GF-D8 (cell line): Measurements from ENCODE around the gene IL1RAPL1.

Experiments used
- DNase-seq: peaks from one replicate; lab custom pipeline; 2025; lab: John Stamatoyannopoulos, UW

IL1RAPL1 gene

DNA sequence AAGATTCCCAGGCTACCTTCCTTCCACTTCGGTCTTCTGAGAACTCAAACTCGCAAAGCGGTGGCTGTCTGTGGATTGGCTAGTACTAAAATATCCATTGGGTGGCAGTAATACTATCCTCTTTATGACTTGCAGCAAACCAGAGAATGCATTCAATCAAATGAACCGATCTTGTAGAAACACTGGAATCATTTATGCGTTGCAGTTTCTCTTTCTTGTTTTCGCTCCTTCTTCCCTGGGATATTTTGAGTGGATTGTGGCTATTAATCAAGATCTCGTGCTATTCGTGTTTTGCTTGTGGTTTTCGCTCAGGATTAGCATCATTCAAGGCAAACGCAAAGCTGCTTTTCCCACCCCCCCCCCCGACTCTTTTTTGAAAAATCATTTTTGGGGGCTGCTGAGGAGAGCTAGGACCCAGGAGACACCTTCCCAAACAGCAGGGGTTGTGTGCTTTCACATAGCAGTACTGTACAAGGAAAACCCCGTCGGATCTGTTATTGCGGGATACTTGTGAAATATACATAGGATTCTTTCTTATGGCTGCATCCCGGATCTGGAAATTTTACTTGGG is at the start of gene IL1RAPL1:
Gene IL1RAPL1, plus strand, starts transcription at position 466 of the 571 bp plus-strand sequence.
- DNase-seq, result no peak

DNA sequence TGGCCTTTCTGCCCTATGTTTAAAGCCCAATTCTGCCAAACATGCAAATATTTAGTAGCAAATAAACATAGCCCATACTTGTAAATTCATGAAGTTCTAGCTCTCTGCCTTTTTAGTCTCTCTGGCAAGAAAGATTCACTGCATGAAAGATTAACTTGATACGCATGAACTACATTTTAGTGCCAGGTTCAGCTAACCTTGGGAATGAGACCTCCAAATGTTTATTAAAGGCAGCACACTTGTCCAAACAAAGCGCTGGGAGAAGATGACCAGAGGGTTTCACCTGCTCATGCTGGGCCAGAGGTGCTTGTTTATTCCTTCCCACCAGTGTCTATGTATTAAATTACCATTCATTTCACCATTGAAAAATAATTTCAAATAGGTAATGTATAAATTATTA is 44.5 kb upstream of the IL1RAPL1 start:
- DNase-seq, result no peak

DNA sequence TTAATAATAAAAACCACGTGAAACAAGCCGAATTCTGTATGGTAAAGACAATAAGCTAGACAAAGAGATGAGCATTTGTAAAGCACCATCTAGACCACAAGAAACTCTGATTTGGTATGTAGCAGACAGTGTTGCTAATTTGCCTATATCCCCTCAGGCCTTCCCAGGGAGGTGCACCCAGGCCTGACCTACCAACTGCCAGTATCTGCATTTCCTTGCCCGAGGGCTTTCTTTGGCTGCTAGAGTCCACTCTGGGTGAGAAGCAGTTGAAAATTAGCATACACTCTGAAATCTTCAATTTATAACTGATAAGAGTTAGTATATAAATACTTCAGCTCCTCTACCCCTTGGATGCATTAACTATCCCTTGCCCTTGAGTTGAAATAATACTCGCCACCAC is 37.4 kb upstream of the IL1RAPL1 start:
- DNase-seq, result no peak

DNA sequence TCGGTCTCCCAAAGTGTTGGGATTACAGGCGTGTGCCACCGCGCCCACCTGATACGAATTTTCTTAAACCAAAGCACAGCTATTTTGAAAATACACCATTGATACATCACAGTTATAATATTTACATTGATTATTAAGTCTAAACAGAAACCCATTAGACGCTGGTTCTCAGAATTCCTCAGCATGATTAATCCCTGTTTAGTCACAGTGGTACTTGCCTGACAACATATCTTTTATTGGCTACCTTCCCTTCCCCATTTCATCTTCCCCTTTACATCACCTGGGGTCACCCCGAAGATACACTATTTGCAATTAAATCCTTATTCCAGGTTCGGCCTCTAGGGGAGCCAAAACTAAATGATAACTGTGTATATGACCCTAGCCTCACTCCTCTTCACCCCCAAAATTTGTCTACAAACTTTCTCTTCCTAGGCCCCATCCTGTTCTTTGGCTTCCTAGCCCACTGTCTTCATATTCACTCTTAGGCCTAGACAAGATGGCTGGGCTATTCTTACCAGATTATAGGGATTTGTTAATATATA is 36.8 kb upstream of the IL1RAPL1 start:
- DNase-seq, result no peak

DNA sequence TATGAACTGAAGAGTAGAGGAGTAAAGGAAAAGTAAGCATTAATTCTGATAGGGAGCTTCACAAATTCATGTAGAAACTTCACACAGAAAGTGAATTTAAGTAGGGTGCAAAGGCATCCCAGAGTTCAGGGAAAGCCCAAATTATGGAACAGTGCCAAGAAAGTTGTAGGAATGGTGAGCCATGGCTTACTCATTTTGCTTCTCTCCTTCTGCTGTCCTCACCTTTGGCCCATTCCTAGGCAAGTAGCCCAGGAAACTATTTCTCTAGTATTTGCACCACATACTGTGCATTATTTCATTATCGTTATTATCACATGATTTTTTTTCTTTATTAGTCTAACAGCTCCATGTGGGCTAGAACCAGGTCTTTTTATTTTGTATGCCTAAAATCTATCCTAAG is 34.9 kb upstream of the IL1RAPL1 start:
- no peak for DNase-seq

DNA sequence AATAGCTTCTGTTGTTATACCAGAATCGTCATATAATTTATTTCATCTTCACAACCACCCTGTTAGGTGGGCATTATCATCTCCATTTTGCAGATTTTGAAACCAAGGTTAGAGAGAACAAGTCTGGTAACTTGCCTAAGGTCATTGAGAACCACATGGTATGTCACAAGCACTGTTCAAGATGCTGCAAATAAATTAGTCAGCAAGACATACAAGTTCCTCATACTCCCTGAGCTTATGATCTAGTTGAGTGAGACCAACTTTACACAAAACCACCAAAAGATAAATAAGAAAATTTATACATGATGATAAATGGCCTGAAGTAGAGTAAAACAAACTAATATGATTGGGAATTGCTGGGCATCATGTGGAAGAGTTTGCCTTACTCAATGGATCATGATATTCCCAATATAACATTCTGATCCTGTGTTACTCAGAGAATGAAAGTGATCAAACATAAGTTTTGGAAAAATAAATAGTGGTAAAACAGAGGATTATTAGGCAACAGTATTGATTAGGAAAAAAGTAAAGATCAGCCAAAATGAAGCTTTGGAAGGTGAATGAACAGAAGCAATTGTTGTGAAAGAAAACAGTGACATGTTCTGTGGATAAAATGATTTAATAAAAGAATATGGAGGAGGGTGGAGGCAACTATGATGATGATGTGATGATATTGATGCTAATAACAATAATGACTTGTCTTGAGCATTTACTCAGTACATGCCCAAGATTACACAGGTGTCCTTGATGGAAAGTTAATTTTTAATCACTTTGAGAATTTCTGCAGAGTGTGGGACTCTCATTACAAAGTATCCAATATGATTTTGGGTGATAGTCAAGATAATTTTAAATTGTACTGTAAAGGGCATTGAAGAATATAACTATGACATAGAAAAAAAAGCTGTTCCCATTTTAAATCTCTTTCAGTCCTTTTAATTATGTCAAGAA is 34.1 kb upstream of the IL1RAPL1 start:
- DNase-seq, result no peak

DNA sequence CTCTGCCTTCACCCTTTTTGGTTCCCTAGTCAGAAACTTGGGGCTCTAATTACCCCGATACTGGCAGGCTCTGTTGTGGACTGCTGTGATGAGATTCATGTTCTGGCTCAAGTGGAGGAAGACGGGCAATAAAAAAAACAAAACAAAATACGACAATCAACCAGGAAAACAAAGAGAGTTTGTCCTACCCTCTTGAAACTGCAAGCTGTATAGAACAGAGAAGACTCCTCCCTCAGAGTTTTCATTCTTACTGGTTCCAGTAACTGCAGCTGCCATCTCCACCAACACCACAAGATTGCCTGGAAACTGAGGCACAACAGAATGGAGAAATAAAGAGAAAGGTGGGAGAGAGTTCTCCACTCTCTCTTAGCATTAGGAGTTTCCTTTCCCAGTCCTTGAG is 11.1 kb upstream of the IL1RAPL1 start:
- no peak for DNase-seq

DNA sequence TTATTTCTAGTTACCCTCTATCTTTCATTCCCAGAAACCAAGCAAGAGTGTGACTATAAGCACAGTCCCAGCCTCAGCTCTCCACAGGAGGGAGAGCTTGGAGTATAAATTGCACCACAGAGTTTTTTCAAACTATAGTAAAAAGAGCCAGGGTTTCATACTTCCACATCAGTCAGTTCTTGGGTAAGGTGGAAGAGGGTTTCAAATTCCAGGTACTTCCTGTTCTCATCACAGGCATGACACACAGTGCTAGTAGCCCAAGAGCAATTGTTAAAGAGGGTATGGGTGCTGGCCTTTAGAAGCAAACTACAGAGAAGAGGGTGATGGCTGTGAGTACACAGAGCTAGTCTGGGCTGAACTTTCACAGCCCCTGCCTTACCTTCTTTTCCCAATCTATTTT is 5.7 kb upstream of the IL1RAPL1 start:
- no peak for DNase-seq

DNA sequence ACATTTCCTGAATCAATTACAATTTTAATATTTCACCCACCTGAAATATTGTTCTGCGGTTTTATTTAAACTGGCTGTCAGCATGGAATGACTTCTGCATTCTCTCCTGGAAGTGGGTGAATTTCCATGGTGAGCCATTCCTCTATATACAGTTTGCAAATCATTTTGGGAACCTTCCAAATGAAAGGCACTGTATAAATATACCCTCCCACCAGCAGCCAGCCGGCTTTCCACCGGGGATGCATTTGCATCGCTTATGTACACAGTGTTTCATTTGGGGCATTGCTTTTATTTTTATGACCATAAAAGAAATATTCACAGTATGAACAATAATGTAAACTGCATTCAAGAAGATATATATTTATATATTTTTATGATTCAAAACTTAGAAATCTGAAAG is 4.7 kb upstream of the IL1RAPL1 start:
- DNase-seq, result no peak

DNA sequence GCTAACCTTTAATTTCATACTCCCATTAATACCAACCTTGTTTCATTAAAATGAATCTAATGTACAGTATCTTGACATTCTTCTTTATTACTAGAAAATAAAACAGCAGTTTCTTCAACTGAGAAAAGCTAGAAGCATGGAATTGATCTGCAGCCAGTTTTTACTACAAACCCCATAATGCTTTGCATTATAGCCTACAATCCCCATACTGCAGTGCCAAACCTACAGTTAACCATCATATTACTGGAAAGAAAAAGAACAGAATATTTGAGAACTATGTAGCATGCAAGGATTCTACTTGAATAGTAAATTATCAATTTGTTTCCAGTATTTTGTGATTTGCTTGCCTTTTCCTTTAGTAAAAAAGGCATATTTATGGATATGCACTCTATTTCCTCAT is 3.2 kb upstream of the IL1RAPL1 start:
- DNase-seq, result no peak

DNA sequence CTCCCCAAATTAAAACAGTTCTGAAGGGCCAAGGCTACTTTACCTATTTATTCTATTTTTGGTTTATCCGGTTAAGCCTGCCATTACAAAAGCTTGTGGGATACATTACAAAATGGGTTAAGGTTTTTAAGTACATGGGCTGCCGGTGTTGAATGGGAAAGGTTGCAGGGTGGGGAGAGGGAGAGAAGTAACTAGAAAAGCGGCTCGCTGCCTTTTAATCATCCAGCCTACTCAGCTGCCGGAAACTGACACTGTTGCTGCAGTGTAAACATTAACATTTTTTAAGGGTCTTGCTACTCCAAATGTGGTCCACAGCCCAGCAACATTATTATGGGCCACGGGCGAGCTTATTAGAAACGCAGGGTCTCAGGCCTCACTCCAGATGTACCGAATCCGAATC is 1.5 kb upstream of the IL1RAPL1 start:
- DNase-seq, result no peak

DNA sequence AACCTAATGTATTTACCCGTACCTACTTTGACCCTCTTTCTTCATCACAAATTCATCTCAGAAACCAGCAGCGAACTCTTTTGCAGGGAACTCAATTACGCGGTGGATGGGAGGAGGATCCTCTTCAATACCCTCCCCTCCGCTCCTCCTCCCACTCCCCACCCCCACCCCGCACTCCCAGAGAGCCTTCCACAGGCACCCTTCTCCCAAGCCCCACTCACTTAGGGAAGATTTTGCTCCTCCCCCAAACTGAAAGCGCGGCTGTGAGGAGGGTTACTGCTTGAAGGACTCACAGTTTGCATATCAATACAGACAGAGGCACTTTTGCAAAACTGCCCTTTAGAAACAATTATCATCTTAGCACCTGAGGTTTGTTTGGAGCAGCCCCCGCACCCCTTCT is 960 bp upstream of the IL1RAPL1 start:
- DNase-seq, result no peak

DNA sequence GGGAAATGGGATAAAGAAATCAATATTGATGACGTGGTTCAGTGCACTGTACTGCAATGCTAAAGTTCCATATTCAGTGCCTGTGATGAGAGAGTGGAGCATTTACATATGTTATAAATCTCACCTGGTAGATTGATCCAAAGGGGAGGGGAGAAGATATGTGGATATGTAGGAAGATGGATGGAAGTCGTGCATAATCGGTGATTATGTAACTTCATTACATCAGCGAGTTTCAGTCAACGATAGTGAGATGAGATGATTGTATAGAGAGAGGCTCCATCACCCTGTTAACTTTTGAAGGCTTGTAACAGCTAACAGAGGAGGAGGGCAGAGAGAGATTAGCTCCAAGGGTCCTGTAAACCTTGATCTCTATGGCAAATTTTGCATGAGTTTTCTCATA is 1.8 kb downstream of the IL1RAPL1 start:
- DNase-seq, result no peak

DNA sequence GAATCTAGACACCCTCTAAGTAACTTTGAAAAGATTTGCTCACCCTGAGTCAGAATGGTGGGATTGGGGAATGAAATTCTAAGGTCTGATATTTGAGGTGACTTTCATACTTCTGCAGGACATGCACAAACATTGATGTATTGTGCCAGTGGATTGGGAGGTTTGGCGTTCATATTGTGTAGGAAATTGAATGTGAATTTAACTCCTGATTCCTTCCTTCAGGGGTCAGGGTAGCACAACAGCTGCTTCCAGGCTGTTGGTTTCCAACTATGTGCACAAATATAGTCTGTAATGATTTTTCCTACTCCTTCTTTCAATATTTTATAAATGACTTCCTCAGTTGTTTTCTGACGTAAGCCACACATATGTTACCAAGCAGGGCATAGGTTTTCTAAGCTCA is 3.1 kb downstream of the IL1RAPL1 start:
- no peak for DNase-seq

DNA sequence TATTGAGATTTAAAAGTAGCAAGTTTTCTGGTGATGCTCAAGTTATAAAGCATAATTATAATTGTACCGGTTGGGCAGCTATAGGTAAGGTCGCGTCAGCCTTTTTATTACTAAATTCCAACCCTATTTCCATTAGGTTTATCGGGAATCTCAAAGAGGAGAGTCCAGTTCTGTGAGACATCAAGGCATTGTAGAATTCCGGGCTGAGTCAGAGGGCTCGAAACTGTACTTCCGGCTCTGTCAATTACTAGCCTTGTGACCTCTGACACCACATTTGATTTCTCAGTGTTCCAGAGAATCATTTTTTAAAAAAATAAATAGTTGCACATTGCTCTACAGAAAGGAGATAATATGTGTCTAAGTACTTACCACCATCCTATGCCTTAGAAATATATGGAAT is 4.3 kb downstream of the IL1RAPL1 start:
- no peak for DNase-seq

DNA sequence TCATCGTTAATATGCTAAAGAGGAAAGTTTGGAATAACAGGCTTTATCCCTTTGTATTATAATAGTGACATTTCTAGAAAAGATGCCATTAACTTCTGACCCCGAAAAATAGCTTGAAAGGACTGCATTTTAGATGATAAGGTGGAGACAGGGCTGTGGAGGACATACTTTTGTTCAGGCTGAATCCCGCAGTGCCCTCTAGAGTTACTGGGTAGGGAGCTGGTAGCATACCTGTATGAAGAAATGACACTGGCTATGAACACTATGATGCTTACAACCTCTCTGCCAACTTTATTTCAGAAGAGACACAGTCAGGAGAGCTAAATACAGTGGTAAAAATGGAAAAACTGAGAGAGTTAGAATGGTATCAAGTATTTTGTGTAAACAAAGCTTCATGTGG is 8.1 kb downstream of the IL1RAPL1 start:
- no peak for DNase-seq

DNA sequence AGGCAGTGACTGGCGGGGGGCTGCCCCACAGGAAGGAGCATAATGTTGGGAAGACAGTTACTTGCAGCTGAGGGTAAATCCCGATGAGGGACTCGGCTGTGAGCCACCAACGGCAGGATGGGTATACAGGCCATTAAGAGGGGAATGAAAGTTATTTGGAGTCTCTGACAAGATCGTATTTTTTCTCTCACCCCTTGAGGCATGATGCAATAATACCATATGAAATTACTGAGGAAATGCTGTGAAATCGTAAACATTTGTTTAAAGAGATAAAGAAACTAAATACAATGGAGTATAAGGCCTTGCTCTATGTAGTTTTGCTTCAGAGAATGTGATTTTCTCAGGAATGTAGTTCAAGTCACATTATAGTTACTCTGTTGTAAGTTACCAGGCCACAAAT is 12.7 kb downstream of the IL1RAPL1 start:
- DNase-seq, result no peak

DNA sequence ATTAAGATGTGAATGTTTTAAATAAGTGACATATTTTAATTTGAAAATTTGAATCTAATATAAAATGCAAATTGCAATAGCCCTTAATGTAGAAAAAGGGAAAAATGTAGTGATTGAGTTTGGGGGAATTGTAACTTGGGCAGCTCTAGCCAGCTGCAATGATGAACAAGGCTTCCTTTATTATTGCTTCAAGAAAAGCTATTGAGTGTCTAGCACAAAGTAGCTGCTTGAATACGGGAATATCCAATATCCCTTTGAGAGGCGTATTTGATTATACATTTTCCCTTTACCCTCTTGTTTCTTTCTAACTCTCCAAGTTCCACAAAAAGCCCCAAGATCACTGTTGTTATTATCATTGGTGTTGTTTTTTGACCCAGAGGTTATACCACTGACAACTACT is 21.8 kb downstream of the IL1RAPL1 start:
- DNase-seq, result no peak

DNA sequence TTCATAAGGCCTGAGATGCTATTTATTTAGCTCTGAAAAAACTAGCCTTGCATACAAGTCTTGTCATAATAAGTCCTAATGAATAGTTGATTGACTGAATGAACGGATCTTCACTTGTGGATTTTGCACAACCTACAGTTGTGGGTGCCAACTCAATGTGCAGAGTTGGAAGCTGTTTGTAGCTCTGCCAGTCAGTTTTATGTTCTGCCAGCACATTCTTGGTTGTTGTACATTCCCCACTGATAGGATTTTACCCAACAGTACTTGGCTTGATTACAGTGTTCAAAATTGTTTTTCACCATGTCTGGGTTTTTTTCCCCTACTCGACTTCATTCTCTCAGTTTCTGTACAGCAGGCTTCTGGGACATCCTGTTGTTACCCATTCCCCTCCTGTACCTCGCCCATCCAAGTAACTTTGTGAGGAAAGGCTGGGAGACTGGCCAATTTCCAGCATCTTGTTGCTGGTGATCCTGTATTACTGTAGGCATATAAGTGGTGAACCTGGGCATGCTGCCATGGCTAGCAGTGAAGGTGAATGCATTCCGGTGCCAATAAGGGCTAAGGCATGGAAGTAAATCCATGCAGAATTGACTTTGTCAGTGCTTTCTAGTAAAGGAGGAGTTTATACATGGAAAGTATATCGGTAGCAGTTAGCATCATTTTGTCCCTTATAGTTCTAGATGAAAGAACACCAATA is 22.8 kb downstream of the IL1RAPL1 start:
- DNase-seq, result no peak

DNA sequence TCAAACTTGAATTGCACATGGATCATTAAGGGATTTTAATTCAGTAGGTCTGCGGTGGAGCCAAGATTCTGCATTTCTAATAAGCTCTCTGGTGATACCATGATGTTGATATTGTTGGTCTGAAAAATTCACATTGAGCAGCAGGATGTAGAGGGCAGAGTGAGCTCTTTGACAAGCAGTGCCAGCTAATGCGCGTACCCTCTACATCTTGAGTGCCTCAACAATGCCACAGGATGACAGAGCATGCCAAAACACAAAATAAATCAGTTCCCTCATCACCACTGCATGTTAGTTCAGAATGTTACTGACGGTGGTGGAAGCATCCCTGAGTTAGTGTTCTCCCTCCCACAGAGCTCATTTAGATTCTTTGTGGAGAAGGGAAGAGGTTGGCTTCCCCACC is 23.5 kb downstream of the IL1RAPL1 start:
- no peak for DNase-seq

DNA sequence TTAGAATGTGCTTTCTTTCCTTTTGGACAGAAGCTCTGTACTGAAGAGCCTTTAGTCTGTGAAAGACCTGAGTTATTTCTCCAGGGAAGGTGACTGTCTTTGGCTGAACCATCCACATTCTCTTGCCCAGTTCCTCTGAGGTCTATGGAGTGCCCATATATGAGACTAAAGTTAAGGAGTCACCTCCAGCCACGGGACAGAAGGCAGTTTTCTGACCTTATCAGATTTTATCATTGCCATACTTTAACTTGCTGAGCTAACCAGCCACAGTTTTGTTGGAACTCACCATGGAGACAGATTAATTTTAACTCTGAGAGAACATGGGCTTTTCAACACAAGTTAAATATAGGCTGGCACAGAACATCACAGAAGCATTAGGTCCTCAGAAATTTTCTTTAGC is 26.3 kb downstream of the IL1RAPL1 start:
- DNase-seq, result no peak

DNA sequence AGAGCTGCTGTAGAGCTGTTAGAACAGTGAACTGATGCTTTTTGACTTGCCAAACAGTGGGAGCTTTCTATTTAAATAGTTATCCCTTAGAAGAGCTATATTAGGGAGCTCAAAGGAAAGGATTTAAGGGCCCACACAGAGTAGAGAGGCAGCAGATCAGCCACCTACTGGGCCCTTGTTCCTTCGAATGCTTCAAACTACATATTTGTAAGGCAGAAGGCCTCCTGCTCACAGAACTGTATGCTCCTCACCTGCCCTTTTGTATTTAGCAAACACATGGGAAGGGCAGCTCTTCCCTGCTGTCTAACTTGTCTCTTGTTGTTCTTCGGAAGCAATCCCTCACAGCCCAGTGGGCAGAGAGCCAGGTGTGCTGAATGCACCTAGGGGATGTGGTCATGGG is 38.0 kb downstream of the IL1RAPL1 start:
- no peak for DNase-seq

DNA sequence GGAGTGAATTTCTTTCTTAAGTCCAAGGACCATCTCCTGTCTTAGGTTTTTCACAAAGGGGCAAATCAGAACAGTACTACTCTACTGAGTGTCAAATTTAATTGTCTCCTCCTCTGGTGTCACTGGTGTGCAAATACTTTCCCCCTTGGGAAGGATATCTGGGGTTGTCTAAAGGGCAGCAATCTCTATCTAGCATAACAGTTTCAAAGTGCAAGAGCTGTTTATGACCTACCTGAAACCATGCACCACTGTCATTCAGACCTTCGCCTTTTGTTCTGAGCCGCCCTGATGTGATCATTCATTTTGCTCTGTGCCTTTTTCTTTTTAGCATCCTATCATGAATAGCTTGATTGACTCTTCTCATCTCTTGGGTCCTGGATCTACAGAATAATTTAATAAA is 39.3 kb downstream of the IL1RAPL1 start:
- no peak for DNase-seq
